HCEC 1CT (cell line): ENCODE data around the gene KIT.

Experiments
- DNase-seq: peaks from one replicate; pipeline ENCODE4 v3.0.0-alpha.2; 2017

The KIT gene

DNA sequence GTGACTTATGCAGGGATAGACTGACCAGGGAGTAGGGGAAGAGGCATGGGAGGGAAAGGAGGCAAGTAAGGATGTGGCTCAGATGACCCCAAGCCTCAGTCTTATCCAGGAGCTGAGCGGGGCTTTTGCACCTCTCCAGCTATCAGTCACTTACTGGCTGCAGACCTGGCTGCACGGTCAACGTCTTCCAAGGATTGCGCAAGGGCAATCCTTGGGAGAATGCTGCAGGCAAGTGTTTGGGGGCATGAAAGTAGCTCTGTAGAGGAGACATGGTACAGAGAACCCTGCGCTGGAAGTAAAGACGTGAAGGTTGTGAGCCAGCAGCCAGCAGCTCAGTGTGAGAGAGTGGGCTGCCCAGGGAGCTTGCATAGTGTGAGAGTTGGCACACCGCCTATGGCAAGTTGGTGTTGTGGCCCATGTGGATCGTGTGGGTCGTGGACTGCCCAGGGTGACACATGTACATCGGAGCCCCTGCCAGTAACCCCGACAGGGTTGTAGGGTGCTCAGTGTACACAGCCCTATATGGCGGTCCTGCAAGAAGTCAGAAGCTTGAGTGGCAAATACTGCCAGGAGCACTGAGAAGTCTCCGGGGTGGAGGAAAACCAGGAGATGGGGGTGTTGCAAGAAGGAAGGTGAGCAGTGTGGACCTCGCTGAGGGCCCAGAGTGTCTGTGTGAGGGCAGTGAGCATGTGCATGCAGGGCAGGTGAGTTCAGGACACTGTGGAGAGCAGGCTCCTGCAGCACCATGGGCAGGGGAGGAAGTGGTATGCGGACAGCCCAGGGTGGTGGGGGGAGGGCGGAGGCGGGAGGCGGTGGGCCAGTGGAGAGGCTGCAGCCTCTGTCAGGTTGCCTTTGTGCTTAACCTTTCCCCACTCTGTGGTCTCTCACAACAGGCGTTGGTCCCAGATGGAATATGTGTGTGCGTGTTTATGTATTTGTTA, 50.9 kb downstream of the KIT start:
- DNase-seq: no peak

DNA sequence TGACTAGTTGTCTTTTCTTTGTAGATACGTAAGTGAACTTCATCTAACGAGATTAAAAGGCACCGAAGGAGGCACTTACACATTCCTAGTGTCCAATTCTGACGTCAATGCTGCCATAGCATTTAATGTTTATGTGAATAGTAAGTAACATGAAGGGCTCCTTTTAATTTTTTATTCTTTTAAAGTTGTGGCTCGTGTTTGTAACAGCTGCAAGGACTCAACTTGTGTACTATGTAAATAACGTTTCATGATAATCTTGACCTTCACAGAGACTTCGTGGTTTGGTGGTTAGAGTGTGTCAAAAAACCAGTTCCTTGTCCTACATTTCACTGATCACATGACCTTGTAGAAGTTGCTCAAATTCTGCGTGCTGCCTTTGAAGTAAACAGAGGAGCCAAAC, 51.6 kb downstream of the KIT start:
- no peak for DNase-seq

DNA sequence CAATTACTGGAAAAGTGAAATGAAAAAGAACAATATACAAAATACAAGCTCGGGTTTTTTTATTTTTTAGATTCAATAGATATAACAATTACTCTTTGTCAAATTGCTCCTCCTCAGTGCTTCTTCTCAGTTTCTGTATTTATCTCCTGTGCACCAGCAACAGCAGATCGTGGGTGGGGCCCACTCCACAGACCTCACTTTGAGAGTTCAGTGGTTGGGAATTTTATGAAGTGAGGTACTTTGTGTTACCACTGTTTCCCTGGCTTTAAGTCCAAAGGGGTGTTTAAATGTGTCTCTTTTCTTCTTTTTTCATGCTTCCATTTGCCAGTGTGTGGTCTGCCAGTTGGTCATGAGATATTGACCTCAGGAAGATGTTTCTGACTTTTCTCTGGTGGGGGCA, 54.4 kb downstream of the KIT start:
- no peak for DNase-seq

DNA sequence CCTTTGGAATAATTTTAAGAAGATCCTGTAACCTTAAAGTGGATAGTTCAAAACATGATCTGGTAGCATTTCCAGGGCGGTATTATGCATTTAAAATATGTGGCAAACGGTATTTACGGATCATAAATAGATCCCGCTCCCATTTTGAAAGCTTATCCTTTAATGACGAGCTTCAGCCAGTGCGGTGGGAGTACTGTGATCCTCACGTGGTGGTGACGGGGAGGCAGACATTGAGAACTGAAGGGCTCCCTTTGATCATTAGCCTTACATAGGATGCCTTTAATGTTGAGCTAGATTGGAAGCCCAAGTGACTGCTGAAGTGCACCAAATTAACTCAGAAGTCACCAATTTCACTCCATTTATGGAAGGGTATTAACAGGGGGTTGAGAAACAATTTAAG, 56.9 kb downstream of the KIT start:
- no peak for DNase-seq

DNA sequence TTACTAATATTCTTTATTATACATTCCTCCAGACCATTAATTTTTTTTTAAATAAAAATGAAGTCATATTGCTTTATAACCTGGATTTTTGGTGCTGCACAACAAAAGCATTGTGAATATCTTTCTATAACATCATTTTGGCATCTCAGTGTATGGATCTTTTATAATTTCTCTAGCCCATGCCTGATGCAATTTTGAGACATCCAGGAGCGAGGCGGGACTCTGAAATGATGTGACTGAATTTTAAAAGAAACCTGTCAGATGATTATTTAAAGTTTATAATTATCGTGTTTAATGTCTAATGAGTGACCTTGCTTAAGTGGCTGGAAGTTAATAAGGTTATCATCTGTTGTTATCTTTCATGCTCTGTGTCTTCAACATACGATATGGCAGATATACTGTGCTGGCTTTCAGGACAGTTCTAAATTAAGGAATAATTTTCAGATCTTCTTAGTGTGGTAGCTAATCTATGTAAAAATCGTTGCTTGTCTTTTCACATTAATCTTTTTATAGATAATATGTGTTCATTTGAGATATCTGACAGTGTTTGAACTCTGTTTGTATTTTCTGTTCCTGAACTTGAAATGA, 58.8 kb downstream of the KIT start:
- DNase-seq: no peak

DNA sequence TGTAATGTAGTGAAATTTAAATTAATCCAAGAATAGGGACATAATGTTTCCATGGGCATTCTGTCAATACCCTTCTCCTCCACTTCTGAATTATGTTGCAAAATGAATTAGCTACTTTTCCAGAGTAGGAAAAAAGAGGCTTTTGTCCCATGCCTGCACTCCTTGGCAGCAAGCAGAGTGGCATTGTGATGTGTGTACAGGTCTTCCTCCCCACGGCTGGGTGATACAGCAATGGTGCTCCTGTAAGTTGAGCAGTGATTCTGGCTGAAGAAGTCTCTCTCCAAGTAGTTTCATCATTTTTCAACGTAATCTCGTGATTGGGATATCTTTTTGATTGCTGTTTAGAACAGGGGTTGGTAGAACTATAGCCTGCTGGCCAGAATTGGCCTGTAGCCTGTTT, 59.9 kb downstream of the KIT start:
- no peak for DNase-seq

DNA sequence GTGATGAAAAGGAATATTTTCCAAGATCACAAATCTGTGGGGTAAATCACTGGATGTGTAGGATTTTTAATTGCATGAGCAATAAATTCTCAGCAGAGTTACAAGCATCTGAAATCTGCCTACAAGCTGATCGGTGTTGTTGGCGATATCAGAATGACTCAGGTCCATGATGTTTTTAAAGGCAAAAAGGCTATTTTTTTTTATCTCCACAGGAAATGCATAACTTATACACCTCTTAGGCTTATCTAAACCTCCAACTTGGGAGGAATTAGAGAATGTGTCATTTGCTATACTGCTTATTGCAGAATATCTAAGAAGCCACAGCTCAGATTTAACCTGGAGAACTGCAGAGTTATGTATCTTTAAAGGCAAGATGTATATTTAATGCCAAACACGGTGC, 61.6 kb downstream of the KIT start:
- DNase-seq: no peak

DNA sequence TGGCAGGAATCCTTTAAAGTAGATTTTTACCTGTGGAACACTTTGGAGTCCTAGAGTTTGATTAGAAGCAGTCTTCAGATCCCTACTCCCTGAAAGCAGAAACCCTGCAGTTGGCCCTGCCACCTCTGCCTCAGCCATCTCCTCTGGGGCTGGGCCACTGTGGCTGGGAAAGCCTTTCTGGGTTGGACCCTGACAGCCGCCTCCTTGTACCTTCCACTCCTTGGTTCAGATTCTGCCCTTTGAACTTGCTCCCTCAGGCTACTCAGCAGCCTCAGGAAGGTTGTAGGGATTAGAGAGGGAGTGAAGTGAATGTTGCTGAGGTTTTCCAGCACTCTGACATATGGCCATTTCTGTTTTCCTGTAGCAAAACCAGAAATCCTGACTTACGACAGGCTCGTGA, 65.5 kb downstream of the KIT start:
- DNase-seq: no peak

DNA sequence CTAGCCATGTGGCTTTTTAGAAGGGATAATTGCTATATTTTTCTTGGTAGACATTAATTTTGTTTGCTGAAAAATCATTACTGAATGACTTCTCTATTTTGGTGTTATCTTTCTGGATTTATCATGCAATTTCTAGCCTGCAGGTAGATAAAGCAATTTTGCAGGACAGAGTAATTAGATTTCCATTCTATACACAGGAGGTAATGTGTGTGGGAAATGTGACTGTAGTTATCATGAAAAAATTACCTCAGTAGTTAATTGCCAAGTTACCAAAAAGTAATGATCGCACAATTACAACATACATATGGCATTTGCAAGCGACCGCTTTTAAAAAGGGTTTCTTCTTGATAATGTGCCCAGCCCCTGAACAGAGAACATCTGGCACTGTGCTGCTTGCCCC, 66.1 kb downstream of the KIT start:
- no peak for DNase-seq

DNA sequence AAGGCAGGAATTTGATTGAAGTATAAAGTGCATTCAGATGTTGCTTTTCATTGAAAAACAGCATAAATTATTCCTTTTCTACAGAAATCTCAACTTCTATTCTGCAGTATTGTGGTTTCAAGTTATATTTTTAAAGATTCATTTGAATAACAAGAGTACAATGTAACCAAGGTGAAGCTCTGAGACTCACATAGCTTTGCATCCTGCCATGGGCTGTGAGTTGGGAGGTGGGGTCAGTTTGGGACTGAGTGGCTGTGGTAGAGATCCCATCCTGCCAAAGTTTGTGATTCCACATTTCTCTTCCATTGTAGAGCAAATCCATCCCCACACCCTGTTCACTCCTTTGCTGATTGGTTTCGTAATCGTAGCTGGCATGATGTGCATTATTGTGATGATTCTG, 69.2 kb downstream of the KIT start:
- no peak for DNase-seq

DNA sequence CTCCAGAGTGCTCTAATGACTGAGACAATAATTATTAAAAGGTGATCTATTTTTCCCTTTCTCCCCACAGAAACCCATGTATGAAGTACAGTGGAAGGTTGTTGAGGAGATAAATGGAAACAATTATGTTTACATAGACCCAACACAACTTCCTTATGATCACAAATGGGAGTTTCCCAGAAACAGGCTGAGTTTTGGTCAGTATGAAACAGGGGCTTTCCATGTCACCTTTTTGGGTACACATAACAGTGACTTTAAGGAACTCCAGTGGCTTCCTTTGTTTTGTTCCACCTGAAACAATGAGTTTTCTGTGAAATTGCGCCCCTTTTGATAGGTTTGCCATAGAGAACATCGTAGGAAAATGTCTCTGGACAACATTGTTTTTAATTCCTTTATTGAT, 69.6 kb downstream of the KIT start:
- no peak for DNase-seq

DNA sequence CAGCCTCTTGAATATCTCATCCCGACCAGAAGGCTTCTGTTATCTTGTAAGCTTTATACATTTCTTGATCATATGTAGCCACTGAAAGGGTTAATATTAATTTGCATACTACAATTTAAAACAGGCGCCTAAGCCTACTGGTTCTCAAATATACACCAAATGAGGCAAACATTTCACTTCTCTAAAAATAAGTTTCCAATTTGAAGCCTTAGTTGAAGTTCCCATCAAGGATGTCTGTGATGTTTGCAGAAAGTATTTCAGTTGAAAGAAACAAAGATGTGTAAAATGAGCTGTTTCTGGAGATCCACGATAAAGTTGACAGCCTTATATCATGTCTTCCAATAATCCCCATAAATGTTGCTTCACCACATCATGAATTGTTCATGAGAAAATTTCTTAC, 70.6 kb downstream of the KIT start:
- no peak for DNase-seq

DNA sequence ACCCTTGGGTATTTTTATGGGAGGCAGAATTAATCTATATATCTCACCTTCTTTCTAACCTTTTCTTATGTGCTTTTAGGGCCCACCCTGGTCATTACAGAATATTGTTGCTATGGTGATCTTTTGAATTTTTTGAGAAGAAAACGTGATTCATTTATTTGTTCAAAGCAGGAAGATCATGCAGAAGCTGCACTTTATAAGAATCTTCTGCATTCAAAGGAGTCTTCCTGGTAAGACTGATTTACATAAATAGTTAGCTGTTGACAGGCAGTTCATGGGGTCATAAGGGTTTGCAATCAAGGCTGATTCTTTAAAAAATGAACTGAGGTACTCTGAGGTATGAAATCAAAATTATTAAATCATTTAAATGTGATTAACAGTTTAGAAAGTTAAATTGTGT, 71.5 kb downstream of the KIT start:
- DNase-seq: no peak

DNA sequence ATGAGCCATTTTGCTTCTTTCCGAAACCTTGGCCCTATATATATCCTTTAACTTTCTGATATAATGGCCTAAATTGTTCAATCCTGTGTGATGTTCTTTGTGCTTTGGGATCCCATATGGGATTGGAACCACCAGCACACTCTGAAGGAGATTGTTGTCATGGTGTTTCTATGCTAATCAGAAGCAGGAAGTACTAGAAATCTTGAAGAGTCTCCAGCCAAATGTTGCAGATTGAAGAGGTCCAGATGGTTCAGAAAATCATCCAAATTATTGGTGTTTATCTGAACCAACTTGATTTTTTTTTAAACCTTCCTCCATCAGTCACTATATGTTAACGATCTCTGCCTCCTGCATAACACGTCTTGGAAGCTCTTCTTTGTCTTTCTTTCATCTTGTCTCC, 72.8 kb downstream of the KIT start:
- DNase-seq: no peak

DNA sequence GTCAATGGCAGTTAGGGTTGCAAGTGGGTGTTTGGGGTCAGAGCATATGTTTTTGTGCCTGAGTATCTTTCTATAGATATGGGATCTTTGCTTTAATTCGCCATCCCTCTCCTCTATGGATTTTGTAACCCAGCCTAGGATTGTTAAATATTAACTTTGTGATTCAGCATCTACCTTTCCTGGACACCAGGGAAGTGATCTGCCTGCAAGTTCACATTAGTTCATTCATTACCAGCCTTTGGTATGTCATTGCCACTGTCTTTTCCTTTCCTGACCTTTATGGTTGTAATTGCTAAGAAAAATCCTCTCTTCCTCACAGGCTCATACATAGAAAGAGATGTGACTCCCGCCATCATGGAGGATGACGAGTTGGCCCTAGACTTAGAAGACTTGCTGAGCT, 73.8 kb downstream of the KIT start:
- DNase-seq: no peak

DNA sequence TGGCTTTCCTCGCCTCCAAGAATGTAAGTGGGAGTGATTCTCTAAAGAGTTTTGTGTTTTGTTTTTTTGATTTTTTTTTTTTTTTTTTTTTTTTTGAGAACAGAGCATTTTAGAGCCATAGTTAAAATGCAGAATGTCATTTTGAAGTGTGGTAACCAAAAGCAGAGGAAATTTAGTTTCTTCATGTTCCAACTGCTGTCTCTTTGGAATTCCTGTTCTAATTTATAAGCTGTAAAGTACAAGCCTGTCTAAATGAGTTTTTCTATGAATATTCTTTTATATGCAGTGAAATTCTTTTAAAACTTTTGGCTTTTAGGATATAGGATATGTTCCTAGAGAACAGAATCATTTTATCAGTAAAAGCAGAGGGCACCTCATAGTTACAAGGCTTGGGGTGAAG, 74.2 kb downstream of the KIT start:
- DNase-seq: no peak

DNA sequence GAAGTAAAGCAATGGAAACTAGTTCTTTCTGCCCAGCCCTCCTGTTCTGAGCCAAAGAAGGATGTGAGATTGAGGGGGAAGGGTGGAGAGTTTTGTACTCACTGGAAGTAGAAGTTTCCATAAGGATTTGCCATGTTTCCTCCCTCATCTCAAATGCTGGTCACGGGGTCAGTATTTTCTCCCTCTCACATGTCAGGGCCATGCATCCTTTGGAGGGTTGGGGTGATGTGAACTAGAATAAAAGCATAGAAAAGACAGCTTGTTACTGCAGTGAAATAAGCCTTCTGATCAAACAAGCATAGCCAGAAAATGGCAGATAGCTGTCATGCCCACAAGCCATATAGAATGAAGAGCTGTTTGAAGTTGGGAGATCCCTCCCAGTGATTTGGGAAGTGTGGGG, 79.7 kb downstream of the KIT start:
- DNase-seq: no peak

DNA sequence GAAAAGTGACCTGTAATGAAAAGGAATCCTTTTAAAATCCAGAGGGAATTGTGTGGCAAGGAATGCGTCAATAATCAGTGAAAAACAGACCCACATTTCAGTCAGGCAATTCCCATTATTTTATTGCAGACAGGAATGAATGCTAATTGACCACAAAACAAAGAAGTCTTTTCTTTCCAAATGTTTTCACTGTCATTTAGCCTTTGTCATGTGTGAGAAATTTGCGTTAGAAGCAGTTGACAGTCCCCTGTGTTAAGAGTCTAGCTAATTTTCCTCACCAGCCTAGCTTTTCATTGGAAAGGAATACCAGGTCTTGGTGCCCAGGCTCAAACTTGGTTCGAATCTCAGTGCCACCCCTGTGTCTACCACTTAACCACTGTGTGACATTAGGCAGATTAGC, 83.4 kb downstream of the KIT start:
- no peak for DNase-seq

DNA sequence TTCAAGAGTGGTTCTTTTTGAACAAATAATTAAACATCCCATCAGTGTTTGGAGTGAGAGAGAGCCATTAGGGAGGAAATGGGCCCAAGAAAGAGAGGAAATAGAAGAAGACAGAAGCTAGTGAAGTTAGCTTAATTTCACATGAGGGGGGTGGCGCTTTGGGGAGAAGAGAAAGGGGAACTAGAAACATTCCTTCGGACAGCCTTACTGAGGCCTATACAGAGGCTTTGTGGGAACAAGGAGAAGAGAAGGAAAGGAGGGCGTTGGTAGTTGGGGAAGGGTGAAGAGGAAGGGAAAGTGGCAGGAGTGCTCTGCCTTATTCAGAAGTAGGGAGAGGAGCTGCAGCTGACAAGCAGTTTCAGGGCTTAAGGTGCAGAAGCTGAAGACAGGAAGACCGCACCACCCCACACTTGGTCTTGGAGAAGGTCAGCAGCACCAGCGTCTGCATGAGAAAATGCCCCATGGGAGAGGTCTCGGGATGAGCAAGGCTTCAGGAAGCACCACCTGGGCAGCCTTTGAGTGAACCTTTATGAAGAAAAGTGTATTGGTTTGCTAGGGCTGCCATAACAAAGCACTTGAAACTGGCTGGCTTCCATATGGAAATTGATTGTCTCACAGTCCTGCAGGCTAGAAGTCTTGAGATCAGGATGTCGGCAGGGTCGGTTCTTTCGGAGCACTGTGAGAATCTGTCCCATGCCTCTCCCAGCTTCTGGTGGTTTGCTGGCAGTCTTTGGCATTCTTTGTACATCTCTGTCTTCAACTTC, 85.1 kb downstream of the KIT start:
- no peak for DNase-seq

DNA sequence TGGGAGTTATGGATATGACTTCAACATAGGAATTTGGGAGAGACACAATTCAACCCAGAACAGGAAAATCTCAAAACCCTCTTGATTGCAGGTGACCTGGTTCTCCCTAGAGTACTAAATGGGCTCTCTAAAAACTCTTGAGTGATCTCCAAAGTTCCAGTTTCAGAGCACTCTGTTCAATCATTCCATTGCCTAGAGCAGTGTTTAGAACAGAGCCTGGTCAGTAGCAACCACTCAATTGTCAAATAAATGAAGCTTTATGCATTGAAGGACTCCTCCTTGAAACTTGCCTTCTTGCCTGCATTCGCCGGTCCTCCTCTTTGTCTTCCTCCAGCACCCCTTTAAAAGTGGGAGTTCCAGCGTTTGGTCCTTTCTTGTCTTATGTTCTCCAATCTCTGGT, 85.8 kb downstream of the KIT start:
- DNase-seq: no peak

DNA sequence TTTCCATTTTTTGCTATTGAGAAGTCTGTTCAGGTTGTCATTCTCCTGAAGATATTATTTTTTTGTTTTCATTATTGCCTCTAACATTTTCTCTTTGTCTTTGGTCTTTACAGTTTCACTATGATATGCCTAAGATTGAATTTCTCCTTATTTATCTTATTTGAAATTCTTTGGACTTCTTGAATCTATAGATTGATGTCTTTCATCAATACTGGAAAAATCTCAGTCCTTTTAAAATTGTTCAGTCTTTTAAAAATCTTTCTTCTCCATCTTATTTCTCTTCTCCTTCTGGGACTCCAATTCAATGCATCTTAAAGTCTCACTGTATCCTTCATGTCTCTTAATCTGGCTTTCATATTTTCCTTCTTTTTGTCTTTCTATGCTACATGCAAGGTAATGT, 86.7 kb downstream of the KIT start:
- no peak for DNase-seq

DNA sequence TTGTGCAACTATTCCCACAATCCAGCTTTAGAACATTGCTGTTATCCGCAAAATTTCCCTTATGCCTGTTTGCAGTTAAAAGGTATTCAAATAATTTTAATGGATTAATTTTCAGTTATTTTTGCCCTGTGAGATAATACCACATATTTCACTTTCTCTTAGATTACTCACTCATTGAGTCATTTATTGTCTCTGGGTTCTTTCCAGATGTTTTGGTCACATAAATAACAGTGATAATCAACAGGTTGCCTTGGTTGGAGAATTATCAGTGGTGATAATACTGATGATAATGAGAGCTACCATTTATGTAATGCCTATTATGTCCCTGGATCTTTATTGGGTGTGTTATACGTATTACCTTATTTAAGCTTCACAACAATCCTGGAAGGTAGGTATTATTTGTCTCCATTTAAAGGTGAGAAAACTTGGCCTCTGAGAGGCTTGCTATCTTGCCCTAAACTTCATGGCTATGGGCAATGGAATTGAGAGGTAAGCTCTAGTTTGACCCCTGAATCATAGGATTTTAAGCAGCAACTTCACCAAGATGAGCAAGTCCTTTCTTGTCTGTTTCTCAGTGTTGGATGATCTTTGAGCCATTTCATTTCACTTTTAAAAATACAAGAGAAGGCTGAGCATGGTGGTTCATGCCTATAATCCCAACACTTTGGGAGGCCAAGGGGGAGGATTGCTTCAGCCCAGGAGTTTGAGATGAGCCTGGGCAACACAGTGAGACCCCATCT, 87.4 kb downstream of the KIT start:
- no peak for DNase-seq

DNA sequence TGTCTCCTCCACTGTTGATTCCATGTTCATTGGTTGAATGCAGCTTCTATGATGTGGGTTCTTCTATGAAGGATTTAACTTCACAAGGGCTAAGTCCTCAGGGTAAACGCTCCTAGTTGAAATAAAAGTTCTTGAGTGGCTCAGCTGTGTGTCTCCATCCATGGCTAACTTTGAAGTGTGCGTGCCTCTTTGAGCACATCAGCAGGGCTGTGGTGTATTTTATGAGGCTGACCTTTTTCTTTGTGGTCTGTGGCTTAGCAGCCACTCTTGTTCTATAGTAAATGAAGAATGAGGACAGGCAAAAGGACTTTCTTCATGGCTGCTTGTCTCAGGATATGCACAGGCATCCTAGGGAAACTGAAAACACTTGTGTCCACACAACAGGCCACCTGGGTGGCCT, 88.5 kb downstream of the KIT start:
- no peak for DNase-seq
